K562 (cell line): ENCODE results near the gene DNAI1.

Experiments
- CCNT2 ChIP-seq: IDR thresholded peaks from 2 replicates; pipeline ENCODE4 v1.6.1; 2011; ENCODE audit warnings: borderline replicate concordance, low read depth, mild to moderate bottlenecking, moderate library complexity, mixed read lengths, low read length; ENCODE audit not compliant: insufficient read length; ENCODE audit errors: extremely low read depth
- HMG20B ChIP-seq: fragments of 250-450 bp; sonication (Bioruptor Pico); IDR thresholded peaks from 2 replicates; pipeline ENCODE4 v1.5.0; 2021; ENCODE audit warnings: mild to moderate bottlenecking
- POLR2A ChIP-seq: fragments of 450-650 bp; conservative IDR thresholded peaks from 2 replicates; pipeline ENCODE4 v1.6.1; 2016
- SP1 ChIP-seq: sonication (generic); formaldehyde crosslinking; IDR thresholded peaks from 2 replicates; pipeline ENCODE4 v1.8.1; 2022; ENCODE audit warnings: mild to moderate bottlenecking, missing genetic modification reagents

DNA sequence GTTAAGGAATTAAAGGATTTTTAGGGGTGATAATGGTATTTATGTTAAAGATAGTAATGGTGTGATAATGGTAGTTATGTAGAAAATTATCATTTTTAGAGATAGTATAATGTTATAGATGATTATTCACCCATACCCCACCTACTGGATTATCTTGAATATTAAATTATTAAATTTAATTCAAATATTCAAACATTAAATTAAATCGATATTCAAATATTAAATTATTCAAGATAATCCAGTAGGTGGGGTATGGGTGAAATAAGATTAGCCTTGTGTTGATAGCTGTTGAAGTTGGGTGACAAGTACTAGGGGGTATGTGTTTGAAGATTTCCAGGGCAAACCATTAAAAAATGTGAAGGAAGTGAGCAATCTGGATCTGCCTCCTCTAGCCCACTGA lies 15.8 kb upstream of the DNAI1 start:
- TF ChIP-seq HMG20B (CRISPR knock-in tag) (no peak), CCNT2 (no peak), POLR2A (no peak), SP1 (CRISPR knock-in tag) (no peak)
